ENCODE measurements around the gene ZIC1.

Gene ZIC1

DNA sequence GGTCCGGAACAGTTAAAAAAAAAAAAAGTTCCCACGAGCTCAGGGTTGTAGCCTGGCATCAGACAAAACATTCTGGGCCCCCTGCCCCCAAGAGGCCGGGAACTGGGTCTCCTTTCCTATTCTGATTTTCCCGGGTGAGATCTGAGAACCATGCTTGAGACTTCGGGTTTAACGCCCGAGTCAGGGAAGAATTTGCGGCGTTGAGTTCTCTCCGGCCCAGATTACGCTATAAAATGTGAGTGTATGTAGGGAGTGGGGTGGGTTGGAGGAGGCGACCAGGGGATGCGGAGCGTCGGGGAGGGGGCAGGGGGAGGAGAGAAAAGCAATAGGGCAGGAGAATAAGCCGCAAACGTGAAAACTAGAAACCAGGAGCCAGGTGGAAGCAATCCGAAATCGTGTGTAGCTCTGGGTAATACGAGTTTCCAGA, 2.7 kb downstream of the ZIC1 start:
- DNase-seq: no peak

DNA sequence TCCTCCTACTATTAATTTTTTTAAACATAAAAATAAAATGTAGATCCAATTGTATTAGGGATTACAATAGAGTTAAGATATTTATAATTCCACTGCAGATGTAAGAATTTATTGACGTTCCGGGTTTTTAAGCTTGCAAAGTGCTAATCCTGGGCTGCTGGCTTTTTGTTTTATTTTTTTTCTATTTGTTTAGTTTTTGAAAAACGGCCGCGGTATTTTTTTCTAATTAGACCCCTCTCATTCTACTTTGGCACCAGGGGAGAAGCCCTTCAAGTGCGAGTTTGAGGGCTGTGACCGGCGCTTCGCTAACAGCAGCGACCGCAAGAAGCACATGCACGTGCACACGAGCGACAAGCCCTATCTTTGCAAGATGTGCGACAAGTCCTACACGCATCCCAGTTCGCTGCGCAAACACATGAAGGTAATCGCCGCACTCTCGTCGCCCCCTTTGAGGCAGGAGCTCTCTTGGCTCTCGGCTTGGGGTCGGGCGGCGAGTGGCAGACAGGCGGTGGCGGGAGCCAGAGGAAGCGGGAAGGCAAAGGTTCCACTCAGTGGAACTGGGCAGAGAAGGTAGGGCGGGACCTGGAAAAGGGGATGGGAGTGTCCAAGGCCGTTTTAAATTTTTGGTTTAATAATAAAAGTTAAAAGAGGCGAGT, 3.2 kb downstream of the ZIC1 start:
- no peak for DNase-seq

DNA sequence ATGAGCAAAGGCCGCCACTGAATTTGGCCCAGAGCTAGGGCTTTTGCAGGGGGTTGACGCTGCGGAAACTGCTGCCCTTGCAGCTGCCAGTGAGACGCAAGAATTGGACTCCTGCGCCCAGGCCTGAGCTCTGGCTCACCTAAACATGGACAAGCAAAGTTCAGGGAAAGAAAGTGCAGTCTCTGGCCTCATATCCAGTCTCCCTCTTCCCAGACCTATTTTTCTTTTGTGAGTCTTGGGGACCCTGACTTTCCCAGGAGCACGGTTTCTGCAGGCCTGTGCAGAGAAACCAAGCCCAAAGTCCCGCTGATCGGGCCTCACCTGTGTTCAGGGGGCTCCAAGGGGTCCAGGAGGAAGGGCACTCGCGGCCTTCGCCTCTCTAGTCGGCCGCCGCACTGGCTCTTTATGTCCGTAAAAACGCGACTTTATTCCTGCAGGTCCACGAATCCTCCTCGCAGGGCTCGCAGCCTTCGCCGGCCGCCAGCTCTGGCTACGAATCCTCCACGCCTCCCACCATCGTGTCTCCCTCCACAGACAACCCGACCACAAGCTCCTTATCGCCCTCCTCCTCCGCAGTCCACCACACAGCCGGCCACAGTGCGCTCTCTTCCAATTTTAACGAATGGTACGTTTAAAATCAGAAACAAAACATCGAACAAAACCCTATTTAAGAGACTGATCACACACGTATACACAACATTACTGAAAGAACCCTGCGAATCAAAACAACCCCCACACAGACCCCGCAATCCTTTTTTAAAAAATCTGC, 3.9 kb downstream of the ZIC1 start:
- no peak for DNase-seq

- DNase-seq: no peak
Observed at GRCh38 chr3:147413686-147414389, 4.7 kb downstream of the ZIC1 start.

GRCh38 chr3:147414390-147415138, 5.4 kb downstream of the ZIC1 start:
- DNase-seq: no peak

GRCh38 chr3:147415286-147415685, 6.1 kb downstream of the ZIC1 start:
- DNase-seq: no peak

- no peak for DNase-seq
Observed at GRCh38 chr3:147415874-147416273, 6.7 kb downstream of the ZIC1 start.

GRCh38 chr3:147416931-147417330, 7.8 kb downstream of the ZIC1 start:
- DNase-seq: no peak

GRCh38 chr3:147417551-147418295, 8.6 kb downstream of the ZIC1 start:
- DNase-seq: no peak

- DNase-seq: no peak
Observed at GRCh38 chr3:147418371-147418781, 9.2 kb downstream of the ZIC1 start.

GRCh38 chr3:147418808-147419701, 9.9 kb downstream of the ZIC1 start:
- no peak for DNase-seq

DNA sequence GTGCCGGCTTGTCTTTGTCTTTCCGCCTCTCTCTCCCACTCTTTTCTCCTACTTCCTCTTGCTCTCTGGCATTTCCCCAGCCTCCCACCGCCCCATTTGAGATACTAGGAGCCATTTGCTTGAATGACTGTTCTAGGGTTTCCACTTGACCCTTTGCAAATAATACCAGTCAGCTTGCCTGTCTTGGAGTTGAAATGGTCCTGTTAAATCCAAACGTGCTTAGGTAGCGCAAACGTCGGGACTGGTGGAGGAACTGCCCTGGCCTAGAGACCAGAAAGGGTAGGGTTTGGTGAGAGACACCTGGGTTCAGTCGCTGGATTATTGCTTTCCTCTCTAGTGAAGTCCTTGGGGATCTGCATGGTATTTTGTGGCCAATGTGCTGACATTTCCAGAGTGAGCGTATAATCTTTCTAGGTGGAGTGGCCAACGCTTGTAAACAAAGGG, 10.6 kb downstream of the ZIC1 start:
- DNase-seq: no peak

GRCh38 chr3:147420353-147421183, 11.4 kb downstream of the ZIC1 start:
- no peak for DNase-seq

DNA sequence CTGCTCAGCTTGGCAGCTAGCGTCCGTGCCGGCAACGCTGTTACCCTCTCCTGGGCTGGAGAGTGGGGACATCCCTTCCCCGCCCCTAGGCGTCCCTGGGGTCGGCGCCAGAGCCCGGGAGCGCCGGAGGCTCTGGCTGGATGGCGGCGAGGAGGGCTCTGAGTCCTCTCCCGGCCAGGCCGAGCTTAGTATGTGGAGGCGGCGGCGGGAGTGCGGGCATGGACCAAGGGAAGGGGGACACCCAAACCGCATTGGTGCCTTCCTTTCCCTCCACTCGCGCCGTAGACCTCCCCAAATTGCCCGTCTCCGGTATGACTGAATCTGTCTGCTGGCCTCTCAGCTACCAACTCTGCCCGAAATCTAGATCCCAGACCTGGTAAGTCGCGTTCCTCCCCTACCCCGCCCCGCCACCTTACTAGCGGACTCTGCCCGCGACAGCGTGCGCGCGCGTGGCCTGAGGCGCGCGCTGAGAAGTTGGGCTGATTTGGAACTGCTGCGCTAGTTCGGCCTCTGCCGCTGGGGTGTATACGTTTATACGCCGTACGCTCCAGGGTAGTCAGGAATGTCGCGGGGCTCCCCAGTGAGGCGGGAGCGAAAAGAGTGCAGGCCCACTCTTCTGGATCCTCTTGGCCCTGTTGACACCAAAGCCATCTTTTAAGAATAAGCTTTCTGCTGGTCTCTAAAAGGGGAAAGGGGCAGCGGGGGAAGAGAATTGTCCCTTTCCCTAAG, 12.2 kb downstream of the ZIC1 start:
- no peak for DNase-seq

- DNase-seq: no peak
Observed at GRCh38 chr3:147422196-147422595, 13.0 kb downstream of the ZIC1 start.

GRCh38 chr3:147422601-147423536, 13.7 kb downstream of the ZIC1 start:
- no peak for DNase-seq

DNA sequence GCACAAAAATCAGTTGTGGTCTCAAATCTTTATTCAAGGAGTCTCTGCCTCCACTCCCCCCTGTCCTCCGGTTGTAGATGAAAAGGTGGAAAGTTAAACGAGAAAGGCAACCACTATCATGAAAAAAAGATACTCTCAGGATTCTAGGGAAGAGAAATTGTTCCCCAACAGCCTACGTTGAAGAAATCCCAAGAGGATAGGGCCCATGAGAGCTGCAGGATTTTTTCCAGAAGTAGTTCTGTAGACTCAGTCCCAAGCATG, 14.3 kb downstream of the ZIC1 start:
- DNase-seq: no peak

DNA sequence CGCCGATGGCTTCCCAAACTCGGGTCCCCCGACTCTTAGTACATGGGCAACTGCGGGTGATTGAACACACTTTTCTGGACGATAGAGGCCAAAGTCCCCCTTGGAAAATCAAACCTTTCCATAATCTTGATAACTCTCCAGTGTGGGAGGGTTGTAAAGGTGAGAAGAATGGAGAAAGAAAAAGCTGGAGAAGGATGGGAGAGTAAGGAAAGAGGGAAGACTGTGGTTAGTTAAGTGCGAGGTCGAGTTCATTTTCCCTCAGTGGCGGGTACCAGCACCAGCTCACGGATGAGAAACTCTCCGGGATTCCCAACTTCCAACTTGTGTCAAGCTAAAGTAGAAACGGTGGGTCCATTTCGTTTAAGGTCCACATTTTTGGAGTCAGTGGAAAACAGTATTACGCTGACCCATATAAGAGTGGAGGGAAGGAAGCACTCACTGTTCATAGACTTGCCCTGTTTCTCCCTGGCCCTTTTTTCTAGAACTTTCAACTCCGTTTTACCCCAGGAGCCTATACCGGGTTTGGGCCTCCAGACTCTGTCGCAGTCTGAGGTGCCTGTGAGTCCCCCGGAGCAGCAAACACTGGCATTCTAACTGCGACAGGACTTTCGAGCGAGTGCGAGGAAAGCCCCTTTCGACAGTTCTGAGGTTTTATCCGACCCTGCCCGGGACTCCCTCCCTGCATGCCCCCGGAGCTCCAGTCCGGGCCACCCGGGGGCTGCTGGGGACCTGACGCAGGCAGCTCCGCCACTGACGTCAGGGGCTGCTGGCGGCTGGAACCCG, 14.8 kb downstream of the ZIC1 start:
- no peak for DNase-seq
